ENCODE results near the gene NKAIN4. TPM values are rescaled to one million over a fixed set of nuclear protein-coding genes. Genes with fewer than 3 reads are reported as not detected.

The NKAIN4 gene
- total RNA-seq = 0.61 TPM in 1 of 2 replicates, not detected in the other

DNA sequence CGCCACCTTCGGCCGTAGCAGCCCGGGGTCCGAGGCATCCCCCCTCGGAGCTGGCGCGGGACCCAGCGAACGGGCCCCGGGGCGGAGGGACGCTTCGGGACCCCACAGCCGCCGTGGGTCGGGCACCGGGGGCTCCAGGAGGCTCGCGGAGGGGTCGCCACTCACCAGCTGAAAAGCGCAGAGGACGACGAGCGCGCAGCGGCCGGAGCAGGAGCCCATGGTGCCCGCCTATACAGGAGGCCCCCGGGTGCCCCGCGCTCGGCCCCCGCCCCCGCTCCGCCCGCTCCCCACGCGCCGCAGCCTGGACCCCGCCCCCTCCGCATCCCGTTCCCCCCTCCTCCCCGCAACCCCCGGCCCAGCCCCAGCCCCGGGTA, at the start of gene NKAIN4:
Gene NKAIN4 (minus strand): TSS at position 232 of the 374 bp plus-strand sequence. CDS start 13 bp downstream, at position 219.

DNA sequence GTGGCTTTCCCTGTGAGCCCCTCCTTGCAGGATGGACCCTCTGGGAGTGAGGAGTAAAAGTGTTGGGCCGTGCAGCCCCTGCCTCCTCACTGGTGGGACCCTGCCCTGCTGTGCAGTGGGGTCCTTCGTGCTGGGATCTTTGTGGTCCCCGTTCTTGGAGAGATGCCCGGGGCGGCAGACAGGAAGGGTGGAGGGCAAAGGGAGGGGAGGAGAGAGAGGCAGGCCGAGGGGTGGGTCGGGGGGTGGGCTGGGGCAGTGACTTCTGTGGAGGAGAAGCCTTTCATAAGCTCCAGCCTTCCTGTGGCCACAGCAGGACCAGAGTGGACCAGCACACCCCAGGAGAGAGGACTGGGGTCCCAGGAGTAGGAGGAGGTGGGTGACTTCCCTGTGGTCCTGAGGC, 38.6 kb upstream of the NKAIN4 start, which contains the start of gene COL20A1:
Gene COL20A1 (plus strand): TSS at position 283 of the 400 bp plus-strand sequence. CDS start 1,922 bp downstream, outside the sequence.

DNA sequence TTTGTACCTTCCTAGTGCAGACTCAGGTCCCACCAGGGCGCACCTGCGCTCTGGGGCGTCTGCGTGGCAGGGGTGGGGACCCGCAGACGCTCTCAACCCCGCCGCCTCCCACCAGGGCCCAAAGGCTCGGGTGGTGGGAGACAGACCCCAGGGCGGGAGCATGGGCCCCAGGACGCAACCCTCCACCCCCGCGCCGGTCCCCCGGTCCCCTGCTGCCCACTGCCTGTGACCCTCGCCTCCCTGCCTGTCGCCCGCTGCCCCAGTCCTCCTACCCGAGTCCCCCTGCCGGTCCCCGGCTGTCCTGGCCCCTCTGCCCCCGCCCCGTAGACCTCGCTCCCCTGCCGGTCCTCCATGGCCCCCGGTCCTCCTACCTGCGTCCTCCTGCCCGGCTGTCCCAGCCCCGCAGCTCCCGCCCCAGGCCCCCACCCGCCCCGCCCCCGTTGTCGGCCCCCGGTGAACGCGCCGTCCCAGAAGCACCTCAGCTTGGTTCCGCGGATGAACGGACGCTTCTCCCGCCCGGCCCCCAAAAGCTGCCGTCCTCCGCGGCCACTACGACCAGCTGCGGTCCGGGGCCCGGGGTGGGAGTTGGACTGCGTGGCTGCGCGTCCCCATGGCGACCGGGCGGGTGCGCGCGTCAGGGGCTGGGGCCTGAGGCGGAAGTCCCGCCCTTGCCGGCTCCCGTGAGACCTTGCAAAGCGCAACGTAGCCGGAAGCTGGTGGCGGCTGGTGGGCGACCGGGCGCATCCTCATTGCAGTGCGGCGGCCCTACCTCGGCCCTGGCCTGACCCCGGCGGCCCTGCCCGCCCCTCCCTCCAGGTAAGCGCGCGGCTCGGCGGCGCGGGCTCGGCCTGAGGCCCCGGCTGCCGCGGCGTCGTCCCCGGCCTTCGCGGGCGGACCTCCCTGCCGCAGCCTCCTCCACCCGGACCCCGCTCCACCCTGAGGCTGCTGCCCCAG, 18.1 kb upstream of the NKAIN4 start, which contains the start of gene ARFGAP1:
Gene ARFGAP1 (plus strand): TSS at position 709 of the 954 bp plus-strand sequence. CDS start 2,768 bp downstream, outside the sequence.

DNA sequence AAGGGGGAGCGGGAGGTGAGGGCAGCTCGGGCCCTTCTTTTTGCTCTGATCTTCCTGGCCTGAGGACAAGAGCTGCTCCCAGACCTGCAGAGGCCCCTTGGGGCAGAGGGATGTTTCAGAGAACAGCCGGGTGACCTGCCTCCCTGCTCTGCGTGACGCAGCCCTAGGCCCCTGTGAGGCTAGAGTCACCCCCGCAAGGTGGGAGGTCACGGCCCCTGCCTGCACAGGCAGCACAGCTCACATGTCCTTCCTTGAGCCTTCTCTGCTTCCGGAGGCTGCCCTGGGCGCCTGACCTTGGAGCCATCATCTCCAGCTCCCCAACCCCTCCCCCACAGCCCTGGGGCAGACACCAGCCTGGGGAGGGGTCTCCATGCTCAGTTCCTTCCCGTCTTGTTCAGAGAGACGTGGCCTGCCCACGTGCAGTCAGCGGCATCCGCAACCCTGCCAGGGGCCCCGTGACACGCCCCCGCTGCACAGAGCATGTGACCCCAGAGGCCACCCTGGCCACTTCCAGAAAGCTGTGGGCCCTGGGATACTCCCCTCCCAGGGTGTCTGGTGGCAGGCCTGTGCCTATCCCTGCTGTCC, 18.8 kb downstream of the NKAIN4 start, which contains the start of gene BIRC7:
Gene BIRC7 (plus strand): TSS at position 507 of the 585 bp plus-strand sequence. CDS start 192 bp downstream, outside the sequence.

DNA sequence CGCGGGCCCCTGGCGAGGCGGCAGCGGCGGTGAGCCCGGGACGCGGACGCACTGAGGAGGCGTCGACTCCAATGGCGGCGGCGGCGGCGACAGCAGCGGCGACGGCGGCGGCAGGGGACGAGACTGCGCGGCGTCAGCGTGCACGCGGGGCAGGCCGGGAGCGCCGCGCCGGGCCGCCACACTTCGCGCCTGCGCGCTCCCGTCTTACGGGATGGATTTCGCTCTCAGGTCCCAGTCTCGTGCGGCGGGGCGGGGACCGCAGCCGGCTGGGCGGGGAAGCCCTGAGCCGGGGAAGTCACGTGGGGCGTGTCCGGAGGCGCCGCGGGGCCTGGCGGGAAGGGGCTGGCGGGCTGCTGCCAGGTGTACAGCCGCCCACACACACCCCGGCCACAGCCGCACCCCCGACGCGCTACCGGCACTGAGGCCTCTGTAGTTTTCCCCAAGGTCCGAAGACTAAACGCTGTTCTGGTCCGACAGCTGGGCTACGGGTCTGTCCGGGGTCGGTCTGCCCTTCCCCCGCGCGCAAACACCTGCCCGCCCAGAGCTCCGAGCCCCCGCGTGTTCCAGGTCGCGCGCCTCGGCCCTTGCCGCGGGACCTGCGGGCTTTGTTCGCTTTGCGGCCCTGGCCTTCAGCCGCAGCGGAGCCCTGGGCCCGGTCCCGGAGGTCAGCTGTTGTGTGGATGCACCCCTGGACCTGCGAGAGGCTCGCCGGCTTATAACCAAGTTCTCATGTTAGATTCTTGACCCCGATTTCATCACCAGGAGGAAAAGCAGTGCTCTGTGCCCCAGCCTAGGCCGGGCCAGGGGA, 38.0 kb downstream of the NKAIN4 start, which contains the start of gene YTHDF1:
Gene YTHDF1 (minus strand): TSS at position 91 of the 808 bp plus-strand sequence. CDS start 239 bp downstream, outside the sequence.

Small RNAs within 50 kb of the gene (small RNA-seq; reads per million reads assigned to genes)
- gene MIR3196 = not detected
- not detected for gene MIR4326

Other genes with a start within 250 kb of the NKAIN4 start
- gene BHLHE23, start 247.5 kb downstream of the NKAIN4 start, total RNA-seq = not detected in 2 replicates
- 27.7 and 32.0 TPM in 2 replicates for gene YTHDF1, start 38.3 kb downstream of the NKAIN4 start, total RNA-seq
- gene BIRC7, start 18.6 kb downstream of the NKAIN4 start, total RNA-seq = not detected in 2 replicates
- 108 and 115 TPM in 2 replicates for gene ARFGAP1, start 18.4 kb upstream of the NKAIN4 start, total RNA-seq
- gene COL20A1, start 38.7 kb upstream of the NKAIN4 start, total RNA-seq = not detected in 2 replicates
- gene CHRNA4, start 106.9 kb upstream of the NKAIN4 start, total RNA-seq = not detected in 2 replicates
- gene KCNQ2, start 218.2 kb upstream of the NKAIN4 start, total RNA-seq = not detected in 2 replicates
- under 0.01 and 0.24 TPM in 2 replicates for gene EEF1A2, start 244.6 kb upstream of the NKAIN4 start, total RNA-seq